GM19397 (cell line): Measurements from ENCODE around the gene CDH13.

Source experiments
- ATAC-seq: cut with Tn5 transposase; IDR thresholded peaks from one replicate; pipeline ENCODE4 v1.9.1; 2021; ENCODE audit warnings: mild to moderate bottlenecking, moderate library complexity; ENCODE audit not compliant: unreplicated experiment

CDH13 gene

DNA sequence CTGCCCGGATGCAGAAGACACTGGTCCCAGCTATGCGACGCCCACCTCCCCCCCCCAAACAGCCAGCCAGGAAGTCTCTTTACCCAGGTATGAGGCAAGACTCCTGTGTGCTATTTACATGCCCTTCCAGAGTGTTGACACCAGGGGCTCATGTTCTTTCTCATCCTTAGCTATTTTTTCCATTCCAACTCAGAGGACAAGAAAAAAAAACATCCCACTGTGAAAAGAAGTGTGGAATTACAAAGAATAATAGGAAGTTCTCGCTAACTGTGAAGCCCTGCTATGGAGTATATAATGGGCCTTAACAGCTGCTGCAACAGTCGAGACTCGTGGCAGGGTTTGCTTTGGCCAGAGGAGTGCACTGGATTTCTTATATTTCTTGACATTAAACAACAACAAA lies 584.9 kb downstream of the CDH13 start:
- ATAC-seq: no peak

GRCh38 chr16:83212301-83212841 lies 585.6 kb downstream of the CDH13 start:
- ATAC-seq: no peak

GRCh38 chr16:83214671-83215070 lies 587.9 kb downstream of the CDH13 start:
- ATAC-seq: no peak

DNA sequence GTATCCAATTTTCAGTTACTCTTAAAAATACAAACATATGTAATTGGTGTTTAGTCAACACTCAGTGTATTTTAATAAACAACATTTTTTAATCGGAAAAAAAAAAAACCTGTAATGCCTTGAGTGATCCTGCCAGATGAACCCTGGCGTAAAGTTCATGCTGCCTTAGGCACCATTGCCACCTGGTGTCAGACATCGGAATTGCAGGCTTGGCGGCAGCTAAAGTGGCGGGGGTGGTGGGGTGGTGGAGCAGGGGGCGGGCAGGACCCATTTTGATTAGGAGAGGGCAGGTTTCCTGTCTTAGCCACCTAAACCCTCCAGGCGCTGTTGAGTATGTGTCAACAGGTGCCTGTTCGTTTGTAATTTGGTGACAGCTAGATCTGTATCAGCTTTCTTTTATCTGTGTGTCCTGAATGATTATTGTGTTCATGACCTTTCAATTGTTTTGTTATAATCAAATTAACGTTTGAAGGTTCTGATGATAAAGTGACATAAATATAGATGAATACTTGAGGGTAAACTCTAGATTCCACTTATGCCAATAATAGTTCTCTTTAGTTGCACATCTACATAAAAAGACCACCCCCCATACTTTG lies 588.7 kb downstream of the CDH13 start:
- ATAC-seq: no peak

- no peak for ATAC-seq
These were observed 592.5 kb downstream of the CDH13 start for GRCh38 chr16:83219285-83219684.

DNA sequence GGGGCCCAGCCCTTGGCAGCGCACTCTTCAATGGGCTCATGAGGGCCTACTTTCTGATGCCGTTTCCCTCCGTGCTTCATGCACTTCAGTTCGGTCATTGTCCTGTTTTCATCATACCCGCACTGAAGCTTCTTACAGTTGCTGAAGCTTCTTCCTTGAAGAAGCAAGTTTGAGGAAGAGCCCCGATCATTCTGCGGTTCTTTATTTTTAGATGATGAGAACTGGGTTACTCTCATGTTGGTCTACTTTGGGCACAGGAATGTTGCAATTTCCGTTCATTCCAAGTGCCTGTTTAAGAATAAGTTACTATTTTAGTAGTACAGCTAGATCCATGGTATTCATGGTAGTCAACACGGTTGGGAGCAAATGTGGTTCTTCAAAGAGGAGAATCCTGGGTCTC lies 593.3 kb downstream of the CDH13 start:
- ATAC-seq: no peak

DNA sequence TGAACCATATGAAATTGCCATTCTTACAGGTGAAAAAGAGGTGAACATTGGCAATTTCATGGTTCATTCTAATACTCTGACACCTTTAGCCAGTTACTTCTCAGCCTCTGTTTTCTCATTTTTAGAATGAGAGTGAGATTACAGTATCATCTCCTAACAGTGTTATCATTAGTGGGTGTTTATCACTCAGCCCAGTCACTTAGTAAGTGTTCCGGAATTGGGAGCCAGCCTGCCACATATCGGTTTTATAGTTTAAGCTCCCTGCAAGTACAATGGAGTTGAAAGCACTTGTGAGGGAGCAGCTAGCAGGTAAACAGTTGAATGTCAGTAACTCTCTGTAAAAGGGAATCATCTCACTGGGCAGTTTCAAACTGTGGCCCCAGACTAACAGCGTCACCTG lies 597.9 kb downstream of the CDH13 start:
- no peak for ATAC-seq

DNA sequence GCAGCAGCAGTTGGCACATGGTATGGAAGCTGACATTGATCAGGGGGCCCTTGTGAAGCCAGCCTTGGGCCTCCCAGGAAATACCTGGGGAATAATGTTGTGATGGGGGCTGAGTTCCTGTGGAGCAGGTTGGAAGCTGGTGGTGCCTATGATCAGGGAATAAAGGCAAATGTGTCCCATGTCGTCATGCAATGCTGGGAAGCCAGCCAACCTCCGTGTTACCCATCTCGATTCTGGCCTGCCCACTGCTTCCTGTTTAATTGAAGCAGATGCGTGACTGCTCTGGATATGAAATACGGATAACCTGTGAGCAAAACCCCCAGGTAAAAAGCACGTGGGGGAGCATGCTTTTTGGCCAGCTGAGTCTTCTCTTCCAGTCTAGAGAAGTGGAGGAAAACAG lies 600.6 kb downstream of the CDH13 start:
- ATAC-seq: no peak

DNA sequence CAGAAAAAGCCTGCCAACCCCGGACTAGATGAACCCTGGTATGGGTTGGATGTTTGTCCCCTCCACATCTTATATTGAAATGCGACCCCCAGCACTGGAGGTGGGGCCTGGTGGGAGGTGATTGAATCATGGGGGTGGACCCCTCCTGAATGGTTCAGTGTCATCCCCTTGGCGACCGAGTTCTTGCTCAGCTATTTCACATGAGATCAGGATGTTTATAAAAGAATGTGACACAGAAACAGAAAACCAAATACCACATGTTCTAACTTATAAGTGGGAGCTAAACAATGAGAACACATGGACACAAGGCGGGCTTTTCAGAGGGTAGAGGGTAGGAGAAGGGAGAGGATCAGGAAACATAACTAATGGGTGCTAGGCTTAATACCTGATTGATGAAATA lies 605.0 kb downstream of the CDH13 start:
- ATAC-seq: no peak

- no peak for ATAC-seq
These were observed 606.4 kb downstream of the CDH13 start for GRCh38 chr16:83233153-83233552.

GRCh38 chr16:83238949-83239691 lies 612.4 kb downstream of the CDH13 start:
- no peak for ATAC-seq

DNA sequence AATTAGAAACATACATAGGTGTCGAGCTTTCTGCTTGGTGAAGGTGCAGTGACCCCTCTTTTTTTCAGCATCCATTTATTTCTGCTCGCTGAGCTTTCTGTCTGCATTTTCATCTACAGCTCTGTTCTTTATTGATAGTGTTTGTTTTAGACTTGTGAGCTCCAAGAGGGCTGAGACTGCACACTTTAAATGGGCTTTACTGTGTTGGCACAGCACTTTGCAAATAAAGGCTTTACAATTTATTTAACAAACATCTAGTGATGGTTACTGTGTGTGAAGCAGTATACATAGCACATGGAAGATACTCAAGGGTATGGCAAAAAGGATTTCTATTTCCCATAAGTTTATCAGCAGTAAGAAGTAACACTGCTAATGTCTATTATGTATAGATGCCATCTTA lies 617.3 kb downstream of the CDH13 start:
- ATAC-seq: no peak

- ATAC-seq: no peak
These were observed 618.3 kb downstream of the CDH13 start for GRCh38 chr16:83245061-83245460.

DNA sequence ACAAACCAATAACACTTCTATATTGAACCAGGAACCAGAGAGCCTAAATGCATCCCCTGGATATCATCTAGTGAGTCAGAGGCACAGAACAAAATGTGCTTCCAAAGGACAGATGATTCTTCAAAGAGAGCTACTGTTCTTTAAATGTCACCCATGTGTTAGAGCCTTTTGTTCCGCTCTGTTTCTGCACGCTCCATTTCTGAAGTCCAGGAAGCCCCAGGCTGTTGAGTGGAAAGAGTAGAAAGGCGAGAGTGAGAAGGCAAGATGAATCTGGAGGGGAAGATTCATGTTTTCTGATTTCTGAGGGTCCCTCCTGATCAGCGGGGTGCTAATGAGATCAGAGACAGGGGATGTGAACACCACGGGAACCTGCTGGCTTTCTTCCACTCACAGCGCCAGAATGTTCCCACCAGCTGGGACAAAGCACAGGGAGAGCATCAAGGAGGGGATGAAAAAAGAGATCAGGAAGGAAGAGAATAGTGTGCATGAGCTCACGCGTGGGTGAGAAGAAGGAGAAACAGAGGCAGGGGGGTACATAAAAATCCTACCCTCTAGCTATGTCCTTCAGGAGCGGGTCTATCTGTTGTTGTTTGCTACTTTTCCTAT lies 621.1 kb downstream of the CDH13 start:
- ATAC-seq: no peak

DNA sequence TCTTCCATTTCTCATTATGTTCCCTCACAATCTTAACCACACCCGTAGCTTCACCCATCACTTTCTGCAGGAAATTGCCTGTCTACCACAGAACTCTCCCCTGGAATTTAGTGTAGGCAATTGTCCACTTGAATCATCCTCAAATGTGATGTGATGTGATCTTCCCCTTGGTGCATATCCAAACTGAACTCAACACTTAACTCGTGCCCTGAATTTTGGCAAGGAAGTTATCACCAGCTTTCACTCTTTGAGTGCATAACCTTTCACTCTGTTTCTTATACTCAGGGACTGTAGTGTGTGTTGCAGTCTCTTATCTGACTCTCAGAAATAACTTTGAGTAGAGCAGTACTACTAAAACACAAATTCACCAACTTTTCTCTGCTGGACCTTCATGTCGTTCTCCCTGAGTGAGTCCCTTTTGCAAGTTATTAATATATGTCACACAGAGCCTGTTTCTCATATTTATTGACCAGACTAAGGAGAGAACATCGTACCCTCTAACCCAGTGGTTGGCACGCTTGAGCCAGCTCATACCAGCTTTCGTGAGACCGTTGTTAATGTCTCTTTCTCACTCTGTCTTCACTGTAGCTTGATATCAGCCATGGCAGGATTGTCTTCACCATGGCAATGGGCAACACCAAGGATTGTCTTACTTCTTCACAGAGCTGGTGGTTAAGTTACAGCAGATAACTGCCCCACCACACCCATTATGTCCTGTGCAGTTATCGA lies 622.1 kb downstream of the CDH13 start:
- no peak for ATAC-seq

DNA sequence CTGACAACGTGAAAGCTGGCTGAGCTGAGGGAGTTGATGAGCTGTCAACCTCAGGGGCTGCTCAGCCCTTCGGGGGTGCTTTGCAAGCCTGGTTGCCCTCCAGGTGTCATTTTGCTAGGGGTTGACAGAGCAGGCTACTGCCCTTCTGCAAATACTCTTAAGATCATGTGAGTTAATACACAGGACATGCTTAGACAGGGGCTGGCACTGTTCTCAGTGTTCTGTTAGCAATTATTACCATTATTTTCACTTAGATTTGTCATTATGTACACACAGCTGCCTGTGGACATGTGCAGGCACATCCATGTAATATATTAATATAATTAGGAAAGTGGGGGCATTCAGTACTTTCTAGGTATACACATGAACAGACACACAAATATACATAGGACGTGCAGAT lies 626.8 kb downstream of the CDH13 start:
- ATAC-seq: no peak

- ATAC-seq: no peak
These were observed 631.7 kb downstream of the CDH13 start for GRCh38 chr16:83258366-83258928.

DNA sequence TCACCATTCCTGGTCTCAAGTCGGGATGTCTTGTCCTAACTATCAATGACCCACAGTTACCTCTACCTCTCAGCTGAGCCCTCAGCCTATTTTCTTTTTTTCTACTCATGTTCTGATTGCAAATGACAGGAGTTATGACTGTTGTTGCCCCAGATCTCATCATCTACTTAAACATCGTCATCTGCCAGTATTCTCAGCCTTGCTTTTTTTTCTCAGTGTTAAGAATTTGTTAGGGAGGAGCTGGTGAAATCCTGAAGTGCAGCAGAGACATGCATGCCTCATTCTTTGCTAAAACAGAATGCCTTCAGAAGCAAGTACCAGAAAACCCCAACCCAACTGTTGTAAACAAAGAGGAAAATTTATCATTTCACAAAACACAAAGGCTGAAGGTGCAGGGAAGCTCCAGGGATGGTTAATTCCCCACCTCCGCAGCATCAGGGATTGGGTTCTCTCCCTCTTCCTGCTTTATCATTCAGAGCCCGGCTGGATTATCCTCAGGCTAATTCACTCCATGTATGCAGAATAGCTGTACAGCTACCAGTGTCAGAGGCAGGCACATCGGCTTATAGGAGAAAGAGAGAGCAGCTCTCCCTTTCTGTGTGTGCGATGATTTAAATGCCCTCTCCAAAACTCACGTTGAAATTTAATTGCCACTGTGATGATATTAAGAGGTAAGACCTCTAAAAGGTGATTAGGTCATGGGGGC lies 640.2 kb downstream of the CDH13 start:
- no peak for ATAC-seq

DNA sequence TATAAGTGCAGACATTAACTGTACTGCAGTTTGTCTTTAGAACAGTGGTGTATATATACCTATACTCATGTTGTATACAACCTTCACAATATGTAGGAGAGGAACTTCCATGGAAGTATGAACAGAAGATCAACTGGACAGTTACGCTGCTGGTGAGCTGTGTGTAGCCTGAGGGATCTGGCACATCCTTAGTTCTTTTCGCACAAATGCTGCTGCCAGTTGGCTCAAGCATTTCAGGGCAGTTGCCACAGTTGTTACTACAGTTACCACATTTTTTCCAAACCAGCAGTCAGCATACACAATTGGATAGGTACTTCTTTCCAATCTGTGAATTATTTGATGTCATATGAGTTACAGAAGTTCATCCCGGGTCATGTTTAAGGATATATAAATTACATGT lies 641.4 kb downstream of the CDH13 start:
- no peak for ATAC-seq

GRCh38 chr16:83269048-83269447 lies 642.3 kb downstream of the CDH13 start:
- no peak for ATAC-seq

DNA sequence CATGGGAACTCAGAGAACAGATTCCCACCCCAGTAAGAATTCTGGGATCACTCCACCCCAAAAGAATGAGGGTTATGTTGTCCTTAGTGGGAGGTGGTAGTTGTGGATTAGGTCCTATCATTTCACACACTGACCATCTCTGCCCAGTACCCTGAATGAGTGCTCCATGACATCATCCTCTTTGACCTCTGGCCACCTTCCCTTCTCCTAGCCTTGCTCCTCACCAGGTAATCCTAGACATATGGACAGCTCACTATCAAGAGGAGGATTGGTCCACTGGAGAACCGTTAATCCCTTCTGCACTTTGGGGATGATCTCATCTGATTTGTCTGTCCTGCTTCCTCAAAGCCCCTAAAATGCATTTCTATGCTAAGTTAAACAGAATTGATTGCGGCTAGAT lies 642.8 kb downstream of the CDH13 start:
- no peak for ATAC-seq
